22Rv1 (cell line): ENCODE measurements around the gene MOGAT2.

Experiments
- ZFX ChIP-seq: fragments of 450-650 bp; IDR thresholded peaks from 2 replicates; pipeline ENCODE4 v1.6.1; 2017; ENCODE audit warnings: antibody characterized with exemption, borderline replicate concordance
- TF ChIP-seq, protein P1 (sequence below): fragments of 450-650 bp; IDR thresholded peaks from 2 replicates; pipeline ENCODE4 v1.5.1; 2017; ENCODE audit warnings: mild to moderate bottlenecking

DNA sequence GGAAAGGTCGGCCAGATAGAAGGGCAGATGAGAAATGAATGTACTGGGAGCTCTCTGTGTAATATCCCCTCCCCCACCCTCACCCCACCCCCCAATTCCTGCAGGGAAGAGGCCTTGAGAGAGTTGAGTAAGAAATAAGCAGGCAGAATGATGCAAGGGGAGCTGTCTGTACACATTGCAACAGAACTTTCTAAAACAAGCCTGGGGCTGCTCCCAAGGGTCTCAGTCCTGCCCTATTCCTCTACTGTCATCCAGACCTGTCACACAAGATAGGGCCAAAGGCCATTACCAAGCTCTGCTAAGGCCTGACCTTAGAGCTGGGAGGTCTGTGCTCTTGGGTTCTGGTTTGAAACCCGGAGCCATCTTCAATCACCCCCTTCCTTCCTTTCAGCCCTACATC is 45.2 kb downstream of the MOGAT2 start:
- TF ChIP-seq, protein P1, sequence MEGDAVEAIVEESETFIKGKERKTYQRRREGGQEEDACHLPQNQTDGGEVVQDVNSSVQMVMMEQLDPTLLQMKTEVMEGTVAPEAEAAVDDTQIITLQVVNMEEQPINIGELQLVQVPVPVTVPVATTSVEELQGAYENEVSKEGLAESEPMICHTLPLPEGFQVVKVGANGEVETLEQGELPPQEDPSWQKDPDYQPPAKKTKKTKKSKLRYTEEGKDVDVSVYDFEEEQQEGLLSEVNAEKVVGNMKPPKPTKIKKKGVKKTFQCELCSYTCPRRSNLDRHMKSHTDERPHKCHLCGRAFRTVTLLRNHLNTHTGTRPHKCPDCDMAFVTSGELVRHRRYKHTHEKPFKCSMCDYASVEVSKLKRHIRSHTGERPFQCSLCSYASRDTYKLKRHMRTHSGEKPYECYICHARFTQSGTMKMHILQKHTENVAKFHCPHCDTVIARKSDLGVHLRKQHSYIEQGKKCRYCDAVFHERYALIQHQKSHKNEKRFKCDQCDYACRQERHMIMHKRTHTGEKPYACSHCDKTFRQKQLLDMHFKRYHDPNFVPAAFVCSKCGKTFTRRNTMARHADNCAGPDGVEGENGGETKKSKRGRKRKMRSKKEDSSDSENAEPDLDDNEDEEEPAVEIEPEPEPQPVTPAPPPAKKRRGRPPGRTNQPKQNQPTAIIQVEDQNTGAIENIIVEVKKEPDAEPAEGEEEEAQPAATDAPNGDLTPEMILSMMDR, result no peak
- no peak for TF ChIP-seq ZFX
